IMR-90 (cell line): Measurements from ENCODE around the gene CHMP5. TPM values are rescaled to one million over a fixed set of nuclear protein-coding genes. Genes with fewer than 3 reads are reported as not detected.

Experiments
- ATAC-seq: fragments of 200-7000 bp; cut with Tn5 transposase; 2 replicates; pipeline ENCODE4 v1.9.1; 2020; ENCODE audit warnings: low read depth, mild to moderate bottlenecking, moderate library complexity
- BruUV-seq: library from RNA; stranded (reverse); fragments of 400-500 nt; replicated peaks from 2 replicates; lab custom pipeline; 2021; lab: Mats Ljungman, UMichigan
- CTCF ChIA-PET: fragments of 300-600 bp; formaldehyde crosslinking; extraction: SDS; loops from one replicate; lab custom pipeline; 2021; ENCODE audit warnings: antibody characterized with exemption; lab: Yijun Ruan, JAX
- POLR2A ChIA-PET: fragments of 300-600 bp; sonication (Branson Sonifier 250); formaldehyde crosslinking; loops from one replicate; lab custom pipeline; 2022; ENCODE audit warnings: antibody characterized with exemption; ENCODE audit not compliant: unreplicated experiment; lab: Charles Lee
- DNase-seq: peaks from one replicate; pipeline ENCODE4 v3.0.0; 2013
- H2AFZ ChIP-seq: replicated peaks from 2 replicates; pipeline ENCODE3; 2013; ENCODE audit warnings: low read length, mild to moderate bottlenecking; ENCODE audit not compliant: poor library complexity
- H2AK5ac ChIP-seq: 2 replicates; pipeline ENCODE4 v1.6.1; 2013; ENCODE audit warnings: low read depth, low read length, inconsistent platforms
- H2AK9ac ChIP-seq: replicated peaks from 2 replicates; pipeline ENCODE3; 2013; ENCODE audit warnings: mild to moderate bottlenecking, low read depth, low read length, moderate library complexity; ENCODE audit not compliant: poor library complexity
- H2BK120ac ChIP-seq: 2 replicates; pipeline ENCODE4 v1.6.1; 2013; ENCODE audit warnings: low read depth, low read length, inconsistent platforms
- H2BK15ac ChIP-seq: 3 replicates; pipeline ENCODE4 v1.6.1; 2013; ENCODE audit warnings: low read depth, low read length, inconsistent platforms
- H2BK20ac ChIP-seq: 2 replicates; pipeline ENCODE4 v1.6.1; 2013; ENCODE audit warnings: low read depth, mild to moderate bottlenecking, inconsistent platforms, low read length, moderate library complexity
- H2BK5ac ChIP-seq: 2 replicates; pipeline ENCODE4 v1.6.1; 2013; ENCODE audit warnings: mild to moderate bottlenecking, low read depth, low read length, inconsistent platforms; ENCODE audit not compliant: poor library complexity, severe bottlenecking
- H3K14ac ChIP-seq: replicated peaks from 2 replicates; pipeline ENCODE4 v1.6.1; 2013; ENCODE audit warnings: low read depth, low read length, inconsistent platforms
- H3K18ac ChIP-seq: 2 replicates; pipeline ENCODE4 v1.6.1; 2013; ENCODE audit warnings: low read depth, low read length, control low read depth
- H3K23ac ChIP-seq: 2 replicates; pipeline ENCODE4 v1.6.1; 2013; ENCODE audit warnings: low read depth, low read length, inconsistent platforms
- H3K27ac ChIP-seq: 2 replicates; pipeline ENCODE4 v1.5.1; 2013; ENCODE audit warnings: mild to moderate bottlenecking, control low read depth, low read length; ENCODE audit not compliant: insufficient read depth
- H3K27me3 ChIP-seq: 2 replicates; pipeline ENCODE4 v1.6.1; 2013; ENCODE audit warnings: low read length; ENCODE audit not compliant: control insufficient read depth, insufficient read depth
- H3K36me3 ChIP-seq: 2 replicates; pipeline ENCODE4 v1.6.1; 2013; ENCODE audit warnings: low read length, mixed read lengths; ENCODE audit not compliant: control insufficient read depth, insufficient read depth
- H3K4ac ChIP-seq: 2 replicates; pipeline ENCODE4 v1.6.1; 2013; ENCODE audit warnings: low read depth, low read length, inconsistent platforms
- H3K4me1 ChIP-seq: 2 replicates; pipeline ENCODE4 v1.6.1; 2013; ENCODE audit warnings: low read length, mixed read lengths; ENCODE audit not compliant: control insufficient read depth, insufficient read depth
- H3K4me2 ChIP-seq: 2 replicates; pipeline ENCODE4 v1.6.1; 2013; ENCODE audit warnings: low read depth, mild to moderate bottlenecking, control low read depth, low read length, moderate library complexity
- H3K4me3 ChIP-seq: 2 replicates; pipeline ENCODE4 v1.5.1; 2013; ENCODE audit warnings: low read depth, mild to moderate bottlenecking, control low read depth, low read length, moderate library complexity; ENCODE audit not compliant: insufficient read depth
- H3K56ac ChIP-seq: 2 replicates; pipeline ENCODE4 v1.6.1; 2013; ENCODE audit warnings: low read length, inconsistent platforms; ENCODE audit not compliant: insufficient read depth; ENCODE audit errors: extremely low read depth
- H3K79me1 ChIP-seq, 2 experiments: 2 replicates each; pipeline ENCODE4 v1.6.1; 2013; ENCODE audit warnings: low read length in 2 of 2, inconsistent platforms in 1 of 2, low read depth in 1 of 2
- H3K9ac ChIP-seq: 2 replicates; pipeline ENCODE4 v1.6.1; 2013; ENCODE audit warnings: low read depth, low read length, control low read depth
- H3K9me1 ChIP-seq: 2 replicates; pipeline ENCODE4 v1.6.1; 2013; ENCODE audit warnings: low read length, inconsistent platforms; ENCODE audit not compliant: insufficient read depth
- H3K9me3 ChIP-seq: 2 replicates; pipeline ENCODE4 v1.6.1; 2013; ENCODE audit warnings: low read length; ENCODE audit not compliant: control insufficient read depth, insufficient read depth
- H4K20me1 ChIP-seq: 2 replicates; pipeline ENCODE4 v1.6.1; 2013; ENCODE audit warnings: low read length, inconsistent platforms; ENCODE audit not compliant: insufficient read depth
- H4K5ac ChIP-seq: 2 replicates; pipeline ENCODE4 v1.6.1; 2013; ENCODE audit warnings: mild to moderate bottlenecking, low read depth, low read length, control low read depth
- H4K8ac ChIP-seq, 2 experiments: 2 replicates each; pipeline ENCODE4 v1.6.1; 2013; ENCODE audit warnings: low read depth in 2 of 2, low read length in 2 of 2, control low read depth in 1 of 2, inconsistent platforms in 1 of 2
- H4K91ac ChIP-seq: 2 replicates; pipeline ENCODE4 v1.6.1; 2013; ENCODE audit warnings: low read depth, low read length, inconsistent platforms; ENCODE audit not compliant: insufficient read depth
- BHLHE40 ChIP-seq: fragments of 150-350 bp; IDR thresholded peaks from 2 replicates; pipeline ENCODE4 v1.6.1; 2016; ENCODE audit warnings: mild to moderate bottlenecking, low read depth, low read length
- CEBPB ChIP-seq: IDR thresholded peaks from 2 replicates; pipeline ENCODE4 v1.6.1; 2012; ENCODE audit warnings: low read depth, low read length, improper control_type of control experiment
- CHD1 ChIP-seq: IDR thresholded peaks from 2 replicates; pipeline ENCODE4 v1.6.1; 2012; ENCODE audit warnings: low read depth, low read length, improper control_type of control experiment
- CTCF ChIP-seq: conservative IDR thresholded peaks from 2 replicates; pipeline ENCODE4 v1.5.1; 2012; ENCODE audit warnings: mild to moderate bottlenecking, low read depth, low read length, improper control_type of control experiment
- ELK1 ChIP-seq: fragments of 150-350 bp; IDR thresholded peaks from 2 replicates; pipeline ENCODE4 v1.6.1; 2016; ENCODE audit warnings: low read depth, mild to moderate bottlenecking, low read length, moderate library complexity, borderline replicate concordance
- FOS ChIP-seq: fragments of 150-350 bp; IDR thresholded peaks from 2 replicates; pipeline ENCODE4 v1.6.1; 2016; ENCODE audit warnings: low read depth, low read length
- MAZ ChIP-seq: IDR thresholded peaks from 2 replicates; pipeline ENCODE4 v1.6.1; 2012; ENCODE audit warnings: low read depth, mild to moderate bottlenecking, low read length, improper control_type of control experiment, moderate library complexity, borderline replicate concordance
- MXI1 ChIP-seq: IDR thresholded peaks from 2 replicates; pipeline ENCODE4 v1.6.1; 2012; ENCODE audit warnings: low read depth, mild to moderate bottlenecking, low read length, moderate library complexity, borderline replicate concordance
- NFE2L2 ChIP-seq: fragments of 150-350 bp; IDR thresholded peaks from 2 replicates; pipeline ENCODE4 v1.6.1; 2016; ENCODE audit warnings: low read depth, mild to moderate bottlenecking, low read length
- POLR2A ChIP-seq: IDR thresholded peaks from 2 replicates; pipeline ENCODE4 v1.6.1; 2012; ENCODE audit warnings: mild to moderate bottlenecking, low read depth, low read length
- RFX5 ChIP-seq: IDR thresholded peaks from 2 replicates; pipeline ENCODE4 v1.8.0; 2012; ENCODE audit warnings: low read depth, mild to moderate bottlenecking, low read length, moderate library complexity
- SMC3 ChIP-seq: fragments of 150-350 bp; IDR thresholded peaks from 2 replicates; pipeline ENCODE4 v1.6.1; 2016; ENCODE audit warnings: low read depth, mild to moderate bottlenecking, antibody characterized with exemption, low read length, moderate library complexity
- USF2 ChIP-seq: fragments of 150-350 bp; IDR thresholded peaks from 2 replicates; pipeline ENCODE4 v1.6.1; 2017; ENCODE audit warnings: mild to moderate bottlenecking, antibody characterized with exemption, low read length, low read depth
- WGBS, 2 experiments: methylation state at CpG; one replicate each; pipeline versions ENCODE4 v1.1.5 to v1.1.7; 2013; ENCODE audit warnings: missing lambda C conversion rate in 2 of 2; ENCODE audit not compliant: insufficient read length in 1 of 2; ENCODE audit errors: extremely low coverage in 2 of 2; 5-methylcytosine and 5-hydroxymethylcytosine counted together
- dilution Hi-C: fragments of 300-500 bp; cut with HindIII; formaldehyde crosslinking; loops from one replicate; pipeline ENCODE4 v1.14.3; 2018; ENCODE audit warnings: low sequenced_read_pairs; ENCODE audit not compliant: unreplicated experiment
- in situ Hi-C: fragments of 300-500 bp; cut with MboI; formaldehyde crosslinking; loops from 3 replicates; pipeline ENCODE4 v1.14.3; 2019; ENCODE audit warnings: low sequenced_read_pairs, inconsistent platforms, mixed read lengths
- intact Hi-C: fragments of 100-400 bp; cut with micrococcal nuclease; formaldehyde crosslinking; loops from 2 replicates; pipeline ENCODE4 v1.10.0; 2022
- polyA plus RNA-seq, 3 experiments: library from polyadenylated mRNA; depleted of rRNA; stranded (reverse); fragments of >200 nt; gene quantifications; 2 replicates each; pipeline ENCODE4 v1.2.3, GENCODE V29; 2012; ENCODE audit warnings: low replicate concordance in 1 of 3
- total RNA-seq: library from RNA; depleted of rRNA; stranded (reverse); fragments of >200 nt; gene quantifications from 2 replicates; pipeline ENCODE4 v1.2.3, GENCODE V29; 2012

CHMP5 gene
- total and polyA plus RNA-seq, 2 of the 4 experiments (the other 2 are of a cell fraction): 70.6 to 80.8 TPM

- no peak overlapping the region for H4K5ac ChIP-seq
- no peak overlapping the region for H2AK9ac ChIP-seq
- no peaks in the 10 kb centered on the region for H3K9me3 ChIP-seq
- H3K27me3 ChIP-seq: no peaks in the 10 kb centered on the region
- intact Hi-C loops (no loop called here), in situ Hi-C loops (no loop called here), dilution Hi-C loops (no loop called here)
- H3K79me1 ChIP-seq: no peaks in the 10 kb centered on the region
- ATAC-seq (no peak), DNase-seq (no peak)
- no peak overlapping the region for H3K4ac ChIP-seq
- H2AK5ac ChIP-seq: no peak overlapping the region; the same call in 1 of the 2 replicates
- no peak overlapping the region for H2BK20ac ChIP-seq
- no peak overlapping the region for H3K14ac ChIP-seq
- no peak overlapping the region for H3K4me3 ChIP-seq
- POLR2A ChIA-PET: no interaction called here
- H3K18ac ChIP-seq: no peak overlapping the region
- H3K9me1 ChIP-seq: peaks cover 12% of the 10 kb centered on the region
- H2BK15ac ChIP-seq: no peak overlapping the region
- H3K56ac ChIP-seq: no peak overlapping the region
- TF ChIP-seq ELK1: no peak
- TF ChIP-seq POLR2A: no peak
- no peak for TF ChIP-seq BHLHE40
- no peak for TF ChIP-seq MXI1
- TF ChIP-seq FOS: no peak
- TF ChIP-seq CHD1: no peak
- TF ChIP-seq MAZ: no peak
- no peak for TF ChIP-seq RFX5
- no peak for TF ChIP-seq CTCF
- no peak for TF ChIP-seq NFE2L2
- TF ChIP-seq SMC3: no peak
- no peak for TF ChIP-seq USF2
- TF ChIP-seq CEBPB: no peak
- no peaks in the 10 kb centered on the region for H3K36me3 ChIP-seq
- WGBS, 2 experiments: no CpG with 5 or more reads among the region's 5 CpGs
- H3K9ac ChIP-seq: no peak overlapping the region
- H2BK5ac ChIP-seq: no peak overlapping the region
- H2AFZ ChIP-seq: peak overlapping the region; percentile 8
- H3K4me2 ChIP-seq: no peak overlapping the region
- H3K27ac ChIP-seq: no peak overlapping the region
- H4K8ac ChIP-seq: no peak overlapping the region
- CTCF ChIA-PET: no interaction called here
- no peak overlapping the region for H2BK120ac ChIP-seq
- H3K23ac ChIP-seq: no peak overlapping the region
- H4K91ac ChIP-seq: no peak overlapping the region
- H3K4me1 ChIP-seq: peaks cover 4% of the 10 kb centered on the region; the same call in 1 of the 2 replicates
- BruUV-seq: no TSS peak
- H4K20me1 ChIP-seq: no peaks in the 10 kb centered on the region
Measured at GRCh38 chr9:33241298-33241697, 23.6 kb upstream of the CHMP5 start.
